Measurements from ENCODE around the gene CHRNE.
"Not testable (repeated sequence)": the region's sequence is repeated elsewhere in the genome, so short reads cannot be mapped to it uniquely, and the experiment has no call there.

Gene CHRNE

GRCh38 chr17:4861052-4861451, 41.8 kb downstream of the CHRNE start:
- 94 to 98% methylated on average over 16 of the region's 16 CpGs for whole genome bisulfite sequencing, 2 experiments (ENCODE audit: insufficient coverage in 2 of 2)
- H3K4me3 ChIP-seq (ENCODE audit: extremely low read depth, insufficient read depth, low read length, poor library complexity, severe bottlenecking), result no peak overlapping the region

GRCh38 chr17:4860651-4861050, 42.2 kb downstream of the CHRNE start:
- no peaks in the 10 kb centered on the region for H3K9me3 ChIP-seq (ENCODE audit: control insufficient read depth, low read length)
- H3K4me1 ChIP-seq (ENCODE audit: control insufficient read depth, insufficient read depth, low read length, poor library complexity, severe bottlenecking), result peaks cover 37% of the 10 kb centered on the region
- H3K27ac ChIP-seq (ENCODE audit: low read depth, low read length, severe bottlenecking), result no peak overlapping the region
- H3K36me3 ChIP-seq (ENCODE audit: control insufficient read depth, insufficient read depth, low read length), result peaks cover 22% of the 10 kb centered on the region
- H3K4me3 ChIP-seq (ENCODE audit: extremely low read depth, insufficient read depth, low read length, poor library complexity, severe bottlenecking), result no peak overlapping the region
- 93 to 94% methylated on average over 9 of the region's 9 CpGs for WGBS, 2 experiments (ENCODE audit: insufficient coverage in 2 of 2)

More at GRCh38 chr17:4861052-4861451, 41.8 kb downstream of the CHRNE start:
- Histone ChIP-seq H3K4me1 (ENCODE audit: control insufficient read depth, insufficient read depth, low read length, poor library complexity, severe bottlenecking) (peaks cover 33% of the 10 kb centered on the region), H3K27ac (ENCODE audit: low read depth, low read length, severe bottlenecking) (no peak overlapping the region), H3K9me3 (ENCODE audit: control insufficient read depth, low read length) (no peaks in the 10 kb centered on the region), H3K36me3 (ENCODE audit: control insufficient read depth, insufficient read depth, low read length) (peaks cover 22% of the 10 kb centered on the region)

GRCh38 chr17:4859816-4860625, 42.9 kb downstream of the CHRNE start:
- H3K4me1 ChIP-seq (ENCODE audit: control insufficient read depth, insufficient read depth, low read length, poor library complexity, severe bottlenecking), result peaks cover 37% of the 10 kb centered on the region
- no peak overlapping the region for H3K27ac ChIP-seq (ENCODE audit: low read depth, low read length, severe bottlenecking)
- no peak overlapping the region for H3K4me3 ChIP-seq (ENCODE audit: extremely low read depth, insufficient read depth, low read length, poor library complexity, severe bottlenecking)
- 76 to 90% methylated on average over 24 to 29 of the region's 32 CpGs for WGBS, 2 experiments (ENCODE audit: insufficient coverage in 2 of 2)
- H3K9me3 ChIP-seq (ENCODE audit: control insufficient read depth, low read length), result no peaks in the 10 kb centered on the region
- peaks cover 22% of the 10 kb centered on the region for H3K36me3 ChIP-seq (ENCODE audit: control insufficient read depth, insufficient read depth, low read length)

GRCh38 chr17:4858882-4859260, 44.0 kb downstream of the CHRNE start:
- H3K4me3 ChIP-seq (ENCODE audit: extremely low read depth, insufficient read depth, low read length, poor library complexity, severe bottlenecking), result no peak overlapping the region
- H3K4me1 ChIP-seq (ENCODE audit: control insufficient read depth, insufficient read depth, low read length, poor library complexity, severe bottlenecking), result peaks cover 47% of the 10 kb centered on the region
- peaks cover 22% of the 10 kb centered on the region for H3K36me3 ChIP-seq (ENCODE audit: control insufficient read depth, insufficient read depth, low read length)
- WGBS, 2 experiments (ENCODE audit: insufficient coverage in 2 of 2), result 23 to 24% methylated on average over 4 to 5 of the region's 5 CpGs
- H3K27ac ChIP-seq (ENCODE audit: low read depth, low read length, severe bottlenecking), result peak overlapping the region; percentile 86
- H3K9me3 ChIP-seq (ENCODE audit: control insufficient read depth, low read length), result no peaks in the 10 kb centered on the region

GRCh38 chr17:4858068-4858881, 44.6 kb downstream of the CHRNE start:
- WGBS, 2 experiments (ENCODE audit: insufficient coverage in 2 of 2), result 14 to 17% methylated on average over 2 of the region's 7 CpGs
- Histone ChIP-seq H3K27ac (ENCODE audit: low read depth, low read length, severe bottlenecking) (peak overlapping the region; percentile 86), H3K4me1 (ENCODE audit: control insufficient read depth, insufficient read depth, low read length, poor library complexity, severe bottlenecking) (peaks cover 52% of the 10 kb centered on the region), H3K4me3 (ENCODE audit: extremely low read depth, insufficient read depth, low read length, poor library complexity, severe bottlenecking) (no peak overlapping the region), H3K9me3 (ENCODE audit: control insufficient read depth, low read length) (no peaks in the 10 kb centered on the region), H3K36me3 (ENCODE audit: control insufficient read depth, insufficient read depth, low read length) (peaks cover 22% of the 10 kb centered on the region)

- 80 to 83% methylated on average over 5 to 6 of the region's 7 CpGs for WGBS, 2 experiments (ENCODE audit: insufficient coverage in 2 of 2)
- H3K4me1 ChIP-seq (ENCODE audit: control insufficient read depth, insufficient read depth, low read length, poor library complexity, severe bottlenecking), result peaks cover 53% of the 10 kb centered on the region
- H3K27ac ChIP-seq (ENCODE audit: low read depth, low read length, severe bottlenecking), result peak overlapping the region; percentile 58
- H3K9me3 ChIP-seq (ENCODE audit: control insufficient read depth, low read length); H3K4me3 ChIP-seq (ENCODE audit: extremely low read depth, insufficient read depth, low read length, poor library complexity, severe bottlenecking): not testable (repeated sequence)
- peaks cover 22% of the 10 kb centered on the region for H3K36me3 ChIP-seq (ENCODE audit: control insufficient read depth, insufficient read depth, low read length)
These were observed 45.6 kb downstream of the CHRNE start for GRCh38 chr17:4857347-4857746.

- 96 to 97% methylated on average over 7 of the region's 7 CpGs for WGBS, 2 experiments (ENCODE audit: insufficient coverage in 2 of 2)
- no peak overlapping the region for H3K4me3 ChIP-seq (ENCODE audit: extremely low read depth, insufficient read depth, low read length, poor library complexity, severe bottlenecking)
- no peak overlapping the region for H3K27ac ChIP-seq (ENCODE audit: low read depth, low read length, severe bottlenecking)
- H3K9me3 ChIP-seq (ENCODE audit: control insufficient read depth, low read length), result no peaks in the 10 kb centered on the region
- H3K36me3 ChIP-seq (ENCODE audit: control insufficient read depth, insufficient read depth, low read length), result peaks cover 18% of the 10 kb centered on the region
- peaks cover 55% of the 10 kb centered on the region for H3K4me1 ChIP-seq (ENCODE audit: control insufficient read depth, insufficient read depth, low read length, poor library complexity, severe bottlenecking)
These were observed 46.0 kb downstream of the CHRNE start for GRCh38 chr17:4856937-4857314.

- Histone ChIP-seq H3K9me3 (ENCODE audit: control insufficient read depth, low read length) (no peaks in the 10 kb centered on the region), H3K27ac (ENCODE audit: low read depth, low read length, severe bottlenecking) (peak overlapping the region; percentile 13), H3K4me1 (ENCODE audit: control insufficient read depth, insufficient read depth, low read length, poor library complexity, severe bottlenecking) (peaks cover 55% of the 10 kb centered on the region), H3K4me3 (ENCODE audit: extremely low read depth, insufficient read depth, low read length, poor library complexity, severe bottlenecking) (no peak overlapping the region), H3K36me3 (ENCODE audit: control insufficient read depth, insufficient read depth, low read length) (peaks cover 13% of the 10 kb centered on the region)
- WGBS, 2 experiments (ENCODE audit: insufficient coverage in 2 of 2), result 93 to 100% methylated on average over 6 to 8 of the region's 17 CpGs
These were observed 46.5 kb downstream of the CHRNE start for GRCh38 chr17:4856271-4856936.

- Histone ChIP-seq H3K27ac (ENCODE audit: low read depth, low read length, severe bottlenecking) (peak overlapping the region; percentile 78), H3K4me1 (ENCODE audit: control insufficient read depth, insufficient read depth, low read length, poor library complexity, severe bottlenecking) (peaks cover 62% of the 10 kb centered on the region), H3K4me3 (ENCODE audit: extremely low read depth, insufficient read depth, low read length, poor library complexity, severe bottlenecking) (no peak overlapping the region), H3K36me3 (ENCODE audit: control insufficient read depth, insufficient read depth, low read length) (peaks cover 5% of the 10 kb centered on the region), H3K9me3 (ENCODE audit: control insufficient read depth, low read length) (no peaks in the 10 kb centered on the region)
- 98 to 100% methylated on average over 3 to 5 of the region's 5 CpGs for WGBS, 2 experiments (ENCODE audit: insufficient coverage in 2 of 2)
These were observed 48.7 kb downstream of the CHRNE start for GRCh38 chr17:4854111-4854681.

- 100% methylated on average over 2 of the region's 2 CpGs; no CpG with 5 or more reads in 1 of the 2 experiments for WGBS, 2 experiments (ENCODE audit: insufficient coverage in 2 of 2)
- no peak overlapping the region for H3K4me3 ChIP-seq (ENCODE audit: extremely low read depth, insufficient read depth, low read length, poor library complexity, severe bottlenecking)
- H3K4me1 ChIP-seq (ENCODE audit: control insufficient read depth, insufficient read depth, low read length, poor library complexity, severe bottlenecking), result peaks cover 60% of the 10 kb centered on the region
- H3K9me3 ChIP-seq (ENCODE audit: control insufficient read depth, low read length), result no peaks in the 10 kb centered on the region
- no peak overlapping the region for H3K27ac ChIP-seq (ENCODE audit: low read depth, low read length, severe bottlenecking)
- peaks cover 5% of the 10 kb centered on the region for H3K36me3 ChIP-seq (ENCODE audit: control insufficient read depth, insufficient read depth, low read length)
These were observed 49.7 kb downstream of the CHRNE start for GRCh38 chr17:4853208-4853671.
